Stomach (tissue), 9 donors: Measurements from ENCODE around the gene PLPP6. TPM values are rescaled to one million over a fixed set of nuclear protein-coding genes. Genes with fewer than 3 reads are reported as not detected.

ENCODE experiments used
- DNase-seq, 2 donors: peaks; one replicate each; pipeline versions ENCODE4 v3.0.0 to v3.0.0-alpha.2; 2013 to 2019
- H3K27ac ChIP-seq, 5 donors: fragments of 200-600 bp in 4 of 5; sonication (generic) in 4 of 5; one replicate each; pipeline ENCODE4 v1.5.1; 2013 to 2019; ENCODE audit warnings: mild to moderate bottlenecking in 1 of 5, moderate library complexity in 1 of 5
- H3K27me3 ChIP-seq, 3 donors: fragments of 200-600 bp; sonication (generic); one replicate each; pipeline ENCODE4 v1.5.1; 2017 to 2019; ENCODE audit warnings: mixed run types in 1 of 3
- H3K36me3 ChIP-seq, 4 donors: fragments of 200-600 bp; sonication (generic); 1 replicate in 3 of 4; 2 replicates in 1 of 4; pipeline ENCODE4 v1.5.1; 2016 to 2019
- H3K4me1 ChIP-seq, 4 donors: fragments of 200-600 bp; sonication (generic); one replicate each; pipeline ENCODE4 v1.5.1; 2016 to 2019
- H3K4me3 ChIP-seq, 4 donors: fragments of 200-600 bp; sonication (generic) in 3 of 4; one replicate each; pipeline ENCODE4 v1.5.1; 2016 to 2019; ENCODE audit warnings: mild to moderate bottlenecking in 1 of 4
- H3K9me3 ChIP-seq, 4 donors: fragments of 200-600 bp; sonication (generic); one replicate each; pipeline ENCODE4 v1.5.1; 2016 to 2019
- CTCF ChIP-seq, 7 experiments: fragments of 450-650 bp in 4 of 7; fragments of 200-600 bp in 3 of 7; sonication (generic) in 3 of 7; IDR thresholded peaks; one replicate each; pipeline ENCODE4 v1.5.1; 2016 to 2019; ENCODE audit warnings: antibody characterized with exemption in 7 of 7, control low read depth in 2 of 7, mild to moderate bottlenecking in 1 of 7
- EP300 ChIP-seq: sonication (generic); formaldehyde crosslinking; IDR thresholded peaks from one replicate; pipeline ENCODE4 v1.6.1; 2017; ENCODE audit warnings: antibody characterized with exemption
- POLR2A ChIP-seq, 4 donors: fragments of 450-650 bp; IDR thresholded peaks; one replicate each; pipeline ENCODE4 v1.6.1; 2016; ENCODE audit warnings: antibody characterized with exemption in 4 of 4, control low read depth in 2 of 4, mild to moderate bottlenecking in 1 of 4, moderate library complexity in 1 of 4
- POLR2AphosphoS5 ChIP-seq, 3 donors: sonication (generic); formaldehyde crosslinking; IDR thresholded peaks; one replicate each; pipeline ENCODE4 v1.6.1; 2016; ENCODE audit warnings: antibody characterized with exemption in 3 of 3
- WGBS, 5 donors: extraction: QIAGEN DNeasy Blood & Tissue Kit in 3 of 5; methylation state at CpG; one replicate each; pipeline versions ENCODE4 v1.1.5 to v1.1.7; 2013 to 2018; 5-methylcytosine and 5-hydroxymethylcytosine counted together
- intact Hi-C: fragments of 100-400 bp; cut with DNase I; formaldehyde crosslinking; loops from one replicate; pipeline ENCODE4 v1.15.1; 2023; ENCODE audit warnings: low total_unique reads
- polyA plus RNA-seq, 3 donors: library from polyadenylated mRNA; stranded (reverse); fragments of 200-250 nt; gene quantifications; one replicate each; pipeline ENCODE4 v1.2.3, GENCODE V29; 2013
- total RNA-seq, 5 donors: library from RNA; depleted of rRNA; stranded (reverse); fragments of >200 nt; gene quantifications; one replicate each; pipeline versions ENCODE4 v1.1.0 to v1.2.3, GENCODE V29; 2014 to 2016
- donor health status: healthy with polysubstance abuse.
- donor health status: Bipolar disorder and iron deficiency.
- donor health status: healthy.

PLPP6 gene
- total and polyA plus RNA-seq, 8 donors, result 3.5 to 11.0 (median 6.7) TPM; not detected in 1

- Histone ChIP-seq H3K36me3 (peaks cover 0 to 38% (median 3%) of the 10 kb centered on the region in 4 donors), H3K9me3 (no peaks in the 10 kb centered on the region), H3K27ac (no peak overlapping the region), H3K4me3 (no peak overlapping the region), H3K4me1 (no peaks in the 10 kb centered on the region), H3K27me3 (no peaks in the 10 kb centered on the region)
- intact Hi-C loops, result no loop called here
- TF ChIP-seq POLR2AphosphoS5 (IDR thresholded peaks at IDR 0.05) (no peak), POLR2A (IDR thresholded peaks at IDR 0.05) (no peak)
- no peak for DNase-seq
- 81 to 90% (median 86%) methylated on average over 5 of the region's 5 CpGs for WGBS, 5 donors
Measured at GRCh38 chr9:4615778-4616177, 46.3 kb upstream of the PLPP6 start.

GRCh38 chr9:4617752-4618151 is 44.3 kb upstream of the PLPP6 start:
- WGBS, 5 donors, result 54 to 64% (median 63%) methylated on average over 3 of the region's 3 CpGs
- Histone ChIP-seq H3K9me3 (no peaks in the 10 kb centered on the region), H3K36me3 (peaks cover 0 to 56% (median 13%) of the 10 kb centered on the region in 4 donors), H3K27ac (no peak overlapping the region), H3K4me1 (no peaks in the 10 kb centered on the region), H3K4me3 (no peak overlapping the region), H3K27me3 (no peaks in the 10 kb centered on the region)
- intact Hi-C loops, result no loop called here
- TF ChIP-seq CTCF (IDR thresholded peaks at IDR 0.05), result no peak
- no peak for TF ChIP-seq EP300
- TF ChIP-seq POLR2A (IDR thresholded peaks at IDR 0.05), result no peak
- DNase-seq, result no peak

GRCh38 chr9:4618700-4619099 is 43.4 kb upstream of the PLPP6 start:
- no peak overlapping the region for H3K4me3 ChIP-seq
- H3K4me1 ChIP-seq, result no peaks in the 10 kb centered on the region
- H3K9me3 ChIP-seq, result no peaks in the 10 kb centered on the region
- H3K27ac ChIP-seq, result no peak overlapping the region
- no peak for TF ChIP-seq EP300
- TF ChIP-seq CTCF (IDR thresholded peaks at IDR 0.05), result no peak
- DNase-seq, result no peak
- no peaks in the 10 kb centered on the region for H3K27me3 ChIP-seq
- intact Hi-C loops, result no loop called here
- peaks cover 0 to 60% (median 13%) of the 10 kb centered on the region in 4 donors for H3K36me3 ChIP-seq
- WGBS, 5 donors, result 82 to 93% (median 89%) methylated on average over 2 of the region's 2 CpGs

GRCh38 chr9:4620057-4620765 is 41.9 kb upstream of the PLPP6 start:
- 73 to 90% (median 79%) methylated on average over 3 of the region's 3 CpGs for WGBS, 5 donors
- Histone ChIP-seq H3K27ac (no peak overlapping the region), H3K4me3 (no peak overlapping the region), H3K9me3 (no peaks in the 10 kb centered on the region), H3K36me3 (peaks cover 0 to 63% (median 15%) of the 10 kb centered on the region in 4 donors), H3K27me3 (no peaks in the 10 kb centered on the region), H3K4me1 (no peaks in the 10 kb centered on the region)
- TF ChIP-seq EP300 (no peak), POLR2AphosphoS5 (IDR thresholded peaks at IDR 0.05) (no peak), POLR2A (IDR thresholded peaks at IDR 0.05) (no peak), CTCF (IDR thresholded peaks at IDR 0.05) (no peak)
- peak in 1 of 2 donors; percentile 14 for DNase-seq
- intact Hi-C loops, result no loop called here

GRCh38 chr9:4620881-4621555 is 41.1 kb upstream of the PLPP6 start:
- Histone ChIP-seq H3K27ac (no peak overlapping the region), H3K9me3 (no peaks in the 10 kb centered on the region), H3K4me3 (no peak overlapping the region), H3K27me3 (no peaks in the 10 kb centered on the region), H3K36me3 (peaks cover 0 to 66% (median 16%) of the 10 kb centered on the region in 4 donors), H3K4me1 (no peaks in the 10 kb centered on the region)
- 67 to 83% (median 74%) methylated on average over 2 of the region's 2 CpGs for WGBS, 5 donors
- no peak for DNase-seq
- intact Hi-C loops, result no loop called here
- TF ChIP-seq POLR2A (IDR thresholded peaks at IDR 0.05) (no peak), CTCF (IDR thresholded peaks at IDR 0.05) (no peak), POLR2AphosphoS5 (IDR thresholded peaks at IDR 0.05) (no peak), EP300 (no peak)
